IgD-negative memory B cell (primary cell): ENCODE results near the gene ATOH8. TPM values are rescaled to one million over a fixed set of nuclear protein-coding genes. Genes with fewer than 3 reads are reported as not detected.

Source experiments
- H3K27ac Mint-ChIP-seq, 3 donors: one replicate each; pipeline ENCODE4 v1.8.0; 2020 to 2022; ENCODE audit warnings: mild to moderate bottlenecking in 3 of 3, mixed read lengths in 3 of 3, moderate library complexity in 1 of 3
- H3K27me3 Mint-ChIP-seq: one replicate; pipeline ENCODE4 v1.8.0; 2021; ENCODE audit warnings: mixed read lengths
- H3K36me3 Mint-ChIP-seq: one replicate; pipeline ENCODE4 v1.8.0; 2020; ENCODE audit warnings: mild to moderate bottlenecking, mixed read lengths
- H3K4me1 Mint-ChIP-seq, 3 donors: one replicate each; pipeline ENCODE4 v1.8.0; 2020 to 2022; ENCODE audit warnings: mixed read lengths in 3 of 3, mild to moderate bottlenecking in 1 of 3
- H3K4me3 Mint-ChIP-seq, 4 donors: one replicate each; pipeline ENCODE4 v1.8.0; 2020 to 2022; ENCODE audit warnings: mild to moderate bottlenecking in 4 of 4, mixed read lengths in 4 of 4, moderate library complexity in 3 of 4
- H3K9me3 Mint-ChIP-seq, 3 donors: one replicate each; pipeline ENCODE4 v1.8.0; 2020 to 2021; ENCODE audit warnings: mixed read lengths in 3 of 3, mild to moderate bottlenecking in 1 of 3
- polyA plus RNA-seq: library from polyadenylated mRNA; unstranded; fragments of 300-500 nt; fragmentation: Illumina TruSeq; gene quantifications from one replicate; pipeline ENCODE4 v1.2.3, GENCODE V29; 2021

Gene ATOH8
- polyA plus RNA-seq, 1 donor from 2014 or later: not detected

GRCh38 chr2:85830645-85831044 lies 76.9 kb downstream of the ATOH8 start:
- H3K36me3 Mint-ChIP-seq: no peaks in the 10 kb centered on the region

GRCh38 chr2:85831735-85832134 lies 77.9 kb downstream of the ATOH8 start:
- H3K27me3 Mint-ChIP-seq: no peaks in the 10 kb centered on the region
- peaks cover 7 to 19% (median 15%) of the 10 kb centered on the region in 3 donors for H3K4me1 Mint-ChIP-seq
- no peak overlapping the region for H3K27ac Mint-ChIP-seq
- no peaks in the 10 kb centered on the region for H3K36me3 Mint-ChIP-seq
- no peak overlapping the region for H3K4me3 Mint-ChIP-seq
- peaks cover 0 to 13% (median 1%) of the 10 kb centered on the region in 3 donors for H3K9me3 Mint-ChIP-seq

More at GRCh38 chr2:85830645-85831044, 76.9 kb downstream of the ATOH8 start:
- Mint-ChIP-seq H3K9me3 (peaks cover 0 to 4% (median 1%) of the 10 kb centered on the region in 3 donors), H3K27me3 (no peaks in the 10 kb centered on the region), H3K4me3 (no peak overlapping the region), H3K4me1 (peaks cover 7 to 15% (median 13%) of the 10 kb centered on the region in 3 donors), H3K27ac (peak overlapping the region in 1 of 3 donors; percentile 21)

GRCh38 chr2:85834466-85834865 lies 80.7 kb downstream of the ATOH8 start:
- Mint-ChIP-seq H3K4me3 (no peak overlapping the region), H3K4me1 (peaks cover 4 to 7% (median 6%) of the 10 kb centered on the region in 3 donors), H3K27ac (no peak overlapping the region), H3K27me3 (no peaks in the 10 kb centered on the region), H3K9me3 (peaks cover 0 to 13% (median 1%) of the 10 kb centered on the region in 3 donors), H3K36me3 (peaks cover 4% of the 10 kb centered on the region)

Other genes starting within 250 kb of the ATOH8 start
- gene MAT2A, start 214.8 kb upstream of the ATOH8 start, polyA plus RNA-seq: 72.2 TPM
- 16.1 TPM for gene GGCX, start 192.5 kb upstream of the ATOH8 start, polyA plus RNA-seq
- 240 TPM for gene VAMP8, start 176.4 kb upstream of the ATOH8 start, polyA plus RNA-seq
- 43.0 TPM for gene VAMP5, start 169.6 kb upstream of the ATOH8 start, polyA plus RNA-seq
- 206 TPM for gene RNF181, start 158.2 kb upstream of the ATOH8 start, polyA plus RNA-seq
- 13.4 TPM for gene TMEM150A, start 151.3 kb upstream of the ATOH8 start, polyA plus RNA-seq
- gene C2orf68, start 141.9 kb upstream of the ATOH8 start, polyA plus RNA-seq: 18.3 TPM
- 61.2 TPM for gene USP39, start 137.8 kb upstream of the ATOH8 start, polyA plus RNA-seq
- not detected for gene SFTPB, start 85.8 kb upstream of the ATOH8 start, polyA plus RNA-seq
- gene GNLY, start 59.6 kb upstream of the ATOH8 start, polyA plus RNA-seq: 64.8 TPM
- 38.2 TPM for gene ST3GAL5, start 135.0 kb downstream of the ATOH8 start, polyA plus RNA-seq